GM21576 (cell line): ENCODE results near the gene FKBP2.

ENCODE experiments used
- ATAC-seq: cut with Tn5 transposase; IDR thresholded peaks from one replicate; pipeline ENCODE4 v1.9.1; 2021; ENCODE audit warnings: mild to moderate bottlenecking, moderate library complexity; ENCODE audit not compliant: unreplicated experiment

Gene FKBP2

GRCh38 chr11:64262271-64263002 lies 21.5 kb downstream of the FKBP2 start:
- ATAC-seq = no peak

GRCh38 chr11:64263021-64263946 lies 22.4 kb downstream of the FKBP2 start:
- no peak for ATAC-seq

- ATAC-seq = no peak
Measured at GRCh38 chr11:64263947-64264317, 23.0 kb downstream of the FKBP2 start.

GRCh38 chr11:64264371-64264852 lies 23.5 kb downstream of the FKBP2 start:
- ATAC-seq = no peak

GRCh38 chr11:64265176-64266160 lies 24.6 kb downstream of the FKBP2 start:
- ATAC-seq = no peak

GRCh38 chr11:64266339-64266738 lies 25.4 kb downstream of the FKBP2 start:
- no peak for ATAC-seq

- ATAC-seq = no peak
Measured at GRCh38 chr11:64267207-64267945, 26.5 kb downstream of the FKBP2 start.

- no peak for ATAC-seq
Measured at GRCh38 chr11:64268025-64268892, 27.4 kb downstream of the FKBP2 start.

GRCh38 chr11:64268893-64269539 lies 28.1 kb downstream of the FKBP2 start:
- peak; percentile 7 for ATAC-seq

GRCh38 chr11:64269540-64270220 lies 28.8 kb downstream of the FKBP2 start:
- ATAC-seq = peak; percentile 57

GRCh38 chr11:64275031-64275800 lies 34.3 kb downstream of the FKBP2 start:
- ATAC-seq = no peak

GRCh38 chr11:64275841-64276240 lies 34.9 kb downstream of the FKBP2 start:
- ATAC-seq = no peak

GRCh38 chr11:64276653-64277431 lies 35.9 kb downstream of the FKBP2 start:
- no peak for ATAC-seq

- ATAC-seq = no peak
Measured at GRCh38 chr11:64278576-64279190, 37.8 kb downstream of the FKBP2 start.

- ATAC-seq = no peak
Measured at GRCh38 chr11:64281957-64282770, 41.3 kb downstream of the FKBP2 start.
